ENCODE results near the gene MAP3K10.
"Not testable (repeated sequence)": the region's sequence is repeated elsewhere in the genome, so short reads cannot be mapped to it uniquely, and the experiment has no call there.

Gene MAP3K10

GRCh38 chr19:40217027-40217810 is 26.0 kb downstream of the MAP3K10 start:
- DNase-seq (ENCODE audit: low read depth), result no peak

- peak; percentile 17 for DNase-seq (ENCODE audit: low read depth)
Measured at GRCh38 chr19:40217934-40218890, 27.0 kb downstream of the MAP3K10 start, which contains the start of gene TTC9B. TSS of gene TTC9B (minus strand) at chr19:40218384. CDS start at chr19:40218381, 3 bp downstream.

GRCh38 chr19:40219029-40219428 is 27.8 kb downstream of the MAP3K10 start:
- not testable (repeated sequence) for DNase-seq (ENCODE audit: low read depth)

- no peak for DNase-seq (ENCODE audit: low read depth)
Measured at GRCh38 chr19:40219721-40220276, 28.6 kb downstream of the MAP3K10 start.

GRCh38 chr19:40220674-40221073 is 29.4 kb downstream of the MAP3K10 start:
- DNase-seq (ENCODE audit: low read depth), result no peak

DNA sequence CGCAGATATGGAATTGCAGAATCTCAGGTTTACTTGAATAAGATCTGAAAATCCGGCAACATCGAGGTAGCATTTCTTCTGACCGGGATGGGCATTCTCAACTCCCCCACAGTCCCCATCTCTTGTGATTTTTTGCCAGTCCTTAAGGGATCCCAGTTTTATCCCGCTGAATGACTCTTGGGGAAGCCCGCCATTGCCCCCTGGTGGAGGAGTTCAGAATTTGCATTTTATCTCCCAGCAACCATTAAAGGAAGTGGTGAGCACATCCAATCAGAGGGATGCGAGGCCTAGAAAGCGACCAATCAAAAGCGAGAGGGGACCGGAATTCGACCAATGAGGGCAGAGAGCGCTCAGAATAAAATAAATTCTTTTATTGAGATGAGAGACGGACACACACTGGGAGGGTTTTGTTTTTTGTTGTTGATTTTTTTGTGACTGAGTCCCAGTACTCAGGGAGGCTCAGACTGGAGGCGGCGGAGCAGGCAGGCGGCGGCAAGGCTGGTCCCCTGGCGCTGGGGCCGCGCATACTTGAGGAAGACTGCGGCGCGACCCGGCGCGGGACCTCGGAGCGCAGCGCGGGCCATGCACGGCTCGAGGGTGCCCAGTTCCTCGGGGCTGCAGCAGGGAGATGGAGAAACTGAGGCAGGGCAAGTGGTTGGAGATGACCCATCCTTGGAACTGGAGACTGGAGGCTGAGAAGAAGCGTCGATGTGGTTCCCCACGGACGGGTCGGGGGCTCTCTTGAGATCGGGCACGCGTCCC is 30.8 kb downstream of the MAP3K10 start:
- peak; percentile 50 for DNase-seq (ENCODE audit: low read depth)

GRCh38 chr19:40223135-40223822 is 32.1 kb downstream of the MAP3K10 start:
- DNase-seq (ENCODE audit: low read depth), result peak; percentile 12

DNA sequence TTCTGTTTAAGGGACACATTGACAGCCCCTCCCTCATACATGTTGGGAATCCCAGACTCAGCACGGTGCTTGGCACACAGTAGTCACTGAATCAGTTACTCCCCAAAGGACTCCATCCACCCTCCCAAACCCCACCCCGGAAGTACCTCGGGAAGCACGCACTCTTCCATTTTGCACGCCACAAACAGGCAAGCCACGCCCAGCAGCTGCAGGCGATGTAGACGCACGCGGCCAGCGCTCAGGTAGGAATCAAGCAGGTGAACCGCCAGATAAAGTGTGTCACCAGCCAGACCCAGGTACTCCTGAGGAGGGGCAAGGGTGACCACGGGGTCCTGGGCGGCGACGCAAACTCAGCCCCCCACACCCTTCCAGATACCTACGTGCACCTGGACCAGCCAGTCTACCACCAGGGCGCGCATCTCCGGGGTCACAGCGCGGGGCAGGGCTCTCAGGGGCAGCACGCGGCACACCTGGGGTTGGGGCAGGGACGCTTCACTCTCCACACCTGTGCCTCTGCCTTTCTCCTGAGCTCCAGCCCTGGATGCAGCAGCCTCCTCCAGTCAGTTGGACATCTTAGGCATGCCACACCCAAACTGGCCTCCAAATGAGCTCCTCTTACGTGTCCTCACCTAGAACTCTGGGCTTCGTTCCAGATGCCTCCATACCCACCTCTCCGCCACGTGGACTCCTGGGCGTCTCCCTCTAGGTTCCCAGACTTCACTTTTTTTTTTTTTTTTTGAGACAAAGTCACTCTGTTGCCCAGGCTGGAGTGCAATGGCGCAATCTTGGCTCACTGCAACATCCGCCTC is 33.3 kb downstream of the MAP3K10 start:
- DNase-seq (ENCODE audit: low read depth), result no peak

DNA sequence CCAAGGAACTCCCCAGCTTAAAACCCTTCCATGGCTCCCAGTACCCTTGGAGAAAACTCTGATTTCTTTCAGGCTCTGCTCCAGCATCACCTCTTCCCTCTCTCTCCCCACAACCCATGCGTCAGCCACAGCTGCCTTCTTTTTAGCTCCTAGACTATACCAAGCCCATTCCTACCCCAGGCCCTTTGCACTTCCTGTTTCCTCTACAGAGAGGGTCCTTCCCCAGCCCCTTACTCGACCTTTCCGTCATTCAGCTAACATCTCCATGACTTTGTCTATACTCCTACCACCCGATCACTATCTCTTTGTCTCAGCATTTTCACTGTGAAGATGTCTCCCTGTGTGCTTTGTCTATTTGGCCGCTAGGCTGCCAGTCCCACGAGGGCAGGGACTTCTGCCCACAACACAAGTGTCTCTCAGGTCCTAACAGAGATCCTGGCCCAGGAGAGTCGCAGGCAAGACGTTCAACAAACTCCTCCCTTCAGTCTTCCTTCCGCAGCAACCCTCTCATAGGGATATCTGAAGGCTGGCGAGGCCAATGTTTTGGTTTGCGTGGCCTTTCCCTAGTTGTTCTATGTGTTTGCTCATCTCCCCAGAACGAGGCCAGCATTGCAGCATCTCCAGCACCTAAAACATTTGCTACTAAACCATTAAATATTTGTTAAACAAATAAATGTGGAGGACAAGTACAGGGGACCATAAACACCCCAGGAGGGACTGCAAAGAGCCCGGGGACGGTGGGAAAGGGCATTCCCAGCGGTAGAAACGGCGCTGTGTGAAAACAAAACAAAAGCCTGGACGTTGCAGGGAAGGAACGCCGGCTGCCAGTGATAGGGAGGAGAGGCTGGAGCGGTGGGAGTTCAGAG is 34.4 kb downstream of the MAP3K10 start:
- no peak for DNase-seq (ENCODE audit: low read depth)

DNA sequence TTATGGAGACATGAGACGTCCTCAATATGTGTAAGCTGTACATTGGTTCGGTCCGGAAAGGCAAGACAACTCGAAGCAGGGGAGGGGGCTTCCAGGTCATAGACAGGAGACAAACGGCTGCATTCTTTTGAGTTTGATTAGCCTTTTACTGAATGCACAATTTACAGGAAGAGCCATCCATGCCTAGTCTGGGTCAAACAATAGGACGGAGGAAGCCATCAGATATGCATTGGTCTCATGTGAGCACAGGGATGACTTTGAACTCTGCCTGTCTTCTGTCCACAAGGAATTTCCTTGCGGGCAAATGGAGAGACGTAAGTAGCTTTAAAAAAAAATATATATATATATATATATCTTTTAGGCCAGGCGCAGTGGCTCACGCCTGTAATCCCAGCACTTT is 37.1 kb downstream of the MAP3K10 start:
- no peak for DNase-seq (ENCODE audit: low read depth)

DNA sequence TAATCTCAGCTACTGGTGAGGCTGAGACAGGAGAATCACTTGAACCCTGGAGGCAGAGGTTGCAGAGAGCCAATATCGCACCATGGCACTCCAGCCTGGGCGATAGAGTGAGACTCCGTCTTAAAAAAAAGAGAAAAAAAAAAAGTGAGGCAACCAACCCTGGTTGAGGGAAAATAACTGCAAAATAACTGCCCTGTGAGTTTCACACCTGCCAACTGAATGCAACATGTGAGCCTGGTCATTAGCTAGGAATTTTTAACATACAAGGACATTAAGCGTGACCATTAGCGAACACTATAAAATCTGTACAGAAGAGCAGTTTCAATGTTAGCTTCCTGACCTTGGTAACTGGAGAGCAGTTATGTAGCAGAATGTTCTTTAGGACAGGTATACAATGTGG is 37.6 kb downstream of the MAP3K10 start:
- DNase-seq (ENCODE audit: low read depth), result no peak

DNA sequence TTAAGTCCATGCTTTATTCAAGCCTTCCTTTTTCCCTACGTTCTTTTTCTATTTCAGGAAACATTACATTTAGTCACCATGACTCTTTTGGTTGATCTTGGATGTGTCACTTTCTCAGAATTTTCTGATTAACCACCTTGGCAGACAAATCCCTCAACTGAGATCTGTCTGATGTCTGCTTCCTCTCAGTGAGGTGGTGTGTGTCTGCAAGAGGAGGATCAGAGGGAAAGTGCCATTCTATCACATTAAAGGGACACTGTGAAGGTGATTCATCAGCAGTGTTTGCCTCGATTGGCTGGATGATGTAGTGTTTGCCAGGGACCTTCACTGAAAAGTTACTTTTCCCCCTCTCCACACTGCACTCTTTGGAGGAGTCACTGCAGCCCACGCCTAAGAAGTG is 38.3 kb downstream of the MAP3K10 start:
- DNase-seq (ENCODE audit: low read depth), result no peak

GRCh38 chr19:40229926-40230417 is 38.7 kb downstream of the MAP3K10 start:
- no peak for DNase-seq (ENCODE audit: low read depth)

DNA sequence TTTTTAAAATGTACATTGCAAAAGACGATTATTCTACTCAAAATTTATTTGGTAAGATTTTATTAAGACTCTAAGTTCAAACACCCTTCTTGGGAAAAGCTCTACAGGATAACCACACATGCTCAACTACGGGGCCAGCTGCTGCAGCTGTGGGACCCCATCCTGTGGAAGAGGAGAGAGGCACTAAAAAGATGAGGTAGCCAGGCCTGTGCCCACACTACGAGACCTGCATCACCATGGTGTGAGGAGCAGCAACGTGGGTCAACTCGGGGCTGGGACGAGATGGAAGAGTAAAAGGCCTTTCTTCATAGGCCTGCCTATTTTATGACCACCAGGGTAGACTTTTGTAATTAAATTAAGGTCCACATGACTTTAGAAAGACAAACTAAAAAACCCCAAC is 39.8 kb downstream of the MAP3K10 start:
- DNase-seq (ENCODE audit: low read depth), result no peak

DNA sequence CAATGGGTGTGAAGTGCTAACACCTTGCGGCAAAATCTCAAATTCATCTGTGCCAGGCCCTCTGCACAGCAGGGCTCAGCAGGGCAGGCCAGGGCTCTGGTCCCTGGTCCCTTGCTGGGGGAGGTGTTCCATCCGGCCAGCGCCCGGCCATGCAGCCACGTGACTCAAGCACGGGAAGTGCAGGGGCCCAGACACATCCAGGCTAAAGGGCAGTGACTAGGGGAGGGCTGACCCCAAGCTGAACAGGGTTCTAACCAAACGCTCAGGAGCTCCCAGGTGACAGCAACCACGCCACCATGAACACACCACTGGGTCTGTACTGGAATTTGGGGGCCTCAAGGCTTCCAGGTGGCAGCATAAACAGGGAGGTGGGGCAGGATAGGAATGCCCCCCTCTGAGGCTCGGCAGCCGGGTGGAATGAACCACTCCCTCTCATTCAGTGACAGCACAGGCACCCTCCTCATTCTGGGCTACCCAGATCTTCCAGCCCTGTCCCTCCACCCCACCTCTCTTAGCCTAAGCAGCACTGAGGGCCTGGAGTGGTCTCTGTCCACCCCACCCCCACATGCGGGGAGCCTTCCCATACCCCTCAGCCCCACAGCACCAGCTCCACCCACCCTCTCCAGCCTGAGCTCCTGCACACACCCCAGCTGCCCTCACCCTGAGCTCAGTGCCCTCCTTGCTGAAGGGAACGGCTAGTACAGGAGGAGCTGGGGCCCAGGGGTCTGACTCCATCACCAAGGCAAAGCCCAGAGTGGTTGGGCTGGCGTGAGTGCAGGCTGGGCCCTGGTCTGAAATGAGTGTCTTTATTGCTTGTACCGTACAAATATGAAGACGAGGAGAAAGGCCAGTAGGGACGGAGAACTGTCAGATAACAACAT is 40.6 kb downstream of the MAP3K10 start:
- no peak for DNase-seq (ENCODE audit: low read depth)

DNA sequence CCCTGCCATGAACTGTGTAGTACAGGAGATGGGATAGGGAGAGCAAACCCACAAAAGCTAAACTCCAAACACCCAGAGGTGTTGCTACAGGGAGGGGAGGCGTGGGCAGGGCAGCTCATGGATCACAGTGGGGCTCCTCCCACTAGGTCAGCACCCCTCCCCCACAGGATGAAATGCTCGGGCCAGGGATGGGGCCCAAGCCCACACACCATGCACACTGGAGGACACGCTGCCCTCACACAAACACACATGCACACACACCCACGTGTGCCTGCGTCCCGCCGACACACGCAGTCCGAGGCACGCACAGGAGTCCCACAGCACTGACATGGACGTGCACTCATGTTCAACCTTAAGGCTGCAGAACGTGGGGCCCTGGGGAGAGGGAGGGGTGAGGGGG is 41.3 kb downstream of the MAP3K10 start:
- DNase-seq (ENCODE audit: low read depth), result no peak

DNA sequence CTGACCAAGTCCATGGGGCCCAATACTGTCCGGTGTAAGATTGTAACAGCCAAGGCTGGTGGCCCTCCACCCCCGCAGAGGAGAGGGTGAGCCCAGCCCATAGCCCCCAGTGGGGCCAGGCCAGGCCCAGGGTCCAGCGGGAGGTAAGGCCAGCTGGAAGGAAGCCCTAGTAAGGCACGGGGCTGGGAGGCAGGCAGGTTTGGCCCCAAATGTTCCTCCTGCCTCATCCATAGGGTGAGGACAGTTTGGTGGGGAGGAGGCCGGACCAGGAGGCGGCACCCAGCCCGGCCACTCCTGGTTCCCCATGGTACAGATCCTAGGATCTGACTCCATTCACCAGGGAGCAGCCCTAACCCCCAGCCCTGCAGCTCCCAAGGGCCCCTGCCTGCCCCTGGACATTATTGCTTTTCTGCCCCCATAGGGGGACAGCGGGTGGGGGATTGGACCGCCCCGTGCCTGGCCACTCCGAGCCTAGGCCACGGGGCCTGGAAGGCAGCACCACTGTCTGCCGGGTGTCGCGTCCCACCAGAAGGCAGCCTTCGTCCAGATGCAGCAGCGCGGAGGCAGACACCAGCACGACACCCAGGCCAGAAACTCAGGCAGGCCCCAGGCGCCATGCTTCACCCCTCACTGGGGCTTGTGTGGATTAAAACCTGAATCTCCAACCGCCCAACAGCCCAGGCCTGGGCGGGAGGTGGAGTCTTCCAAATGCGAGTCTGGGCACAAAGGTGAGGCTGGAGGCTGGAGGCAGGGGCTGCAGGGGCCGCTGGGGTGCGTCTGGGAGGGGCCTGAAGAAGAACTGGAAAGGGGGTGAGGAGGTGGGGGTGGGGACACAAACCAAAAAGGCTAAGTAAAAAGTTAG is 42.0 kb downstream of the MAP3K10 start:
- no peak for DNase-seq (ENCODE audit: low read depth)
